GM12891 (cell line): ENCODE data around the gene DLGAP1.

Experiments used
- DNase-seq: peaks from one replicate; pipeline ENCODE4 v3.0.0; 2011; ENCODE audit warnings: low spot score; ENCODE audit not compliant: insufficient read length
- FAIRE-seq: peaks from 2 replicates; lab custom pipeline; 2011; peaks lifted over from hg19 to GRCh38; lab: Jason Lieb, UNC
- PAX5 ChIP-seq: IDR thresholded peaks from 2 replicates; pipeline ENCODE4 v1.6.1; 2011; ENCODE audit warnings: low read length, moderate library complexity, mild to moderate bottlenecking; ENCODE audit not compliant: insufficient read depth, severe bottlenecking
- POLR2A ChIP-seq: IDR thresholded peaks from 2 replicates; pipeline ENCODE4 v1.6.1; 2011; ENCODE audit warnings: low read depth, low read length, control low read depth
- POLR2AphosphoS5 ChIP-seq: IDR thresholded peaks from 2 replicates; pipeline ENCODE4 v1.6.1; 2011; ENCODE audit warnings: low read depth, low read length, control low read depth
- POU2F2 ChIP-seq: IDR thresholded peaks from 2 replicates; pipeline ENCODE4 v1.6.1; 2011; ENCODE audit warnings: low read depth, mild to moderate bottlenecking, control low read depth, low read length, moderate library complexity
- SPI1 ChIP-seq: IDR thresholded peaks from 2 replicates; pipeline ENCODE4 v1.6.1; 2011; ENCODE audit warnings: low read depth, low read length, control low read depth
- TAF1 ChIP-seq: IDR thresholded peaks from 2 replicates; pipeline ENCODE4 v1.6.1; 2011; ENCODE audit warnings: low read depth, low read length, control low read depth

Gene DLGAP1

GRCh38 chr18:3873211-3873610 lies 581.9 kb downstream of the DLGAP1 start:
- FAIRE-seq (no peak), DNase-seq (no peak)
- no peak for TF ChIP-seq POLR2A
- TF ChIP-seq TAF1, result no peak
- TF ChIP-seq SPI1, result no peak
- TF ChIP-seq PAX5, result no peak
- TF ChIP-seq POLR2AphosphoS5, result no peak
- no peak for TF ChIP-seq POU2F2

DNA sequence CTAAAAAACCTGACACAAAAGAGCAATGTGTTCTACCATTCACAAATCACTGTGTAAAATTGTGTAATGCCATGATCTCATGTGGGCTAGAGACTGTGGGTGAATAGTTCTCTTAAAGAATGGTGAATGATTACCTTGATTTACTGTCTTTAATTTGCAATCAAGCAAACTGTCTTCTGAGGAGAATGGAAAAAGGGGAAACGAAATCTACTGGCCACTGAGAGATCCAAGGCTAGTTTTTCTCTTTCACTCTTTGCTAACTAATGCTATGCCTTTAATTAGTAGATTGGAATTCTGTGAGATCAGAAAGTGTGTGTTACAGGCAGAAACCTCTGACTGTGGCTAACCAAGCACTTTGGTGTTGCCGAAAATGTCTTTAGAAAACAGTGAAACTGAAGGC lies 582.5 kb downstream of the DLGAP1 start:
- DNase-seq (no peak), FAIRE-seq (no peak)

GRCh38 chr18:3871687-3872086 lies 583.4 kb downstream of the DLGAP1 start:
- no peak for FAIRE-seq
- no peak for DNase-seq

More for the DNA sequence above, 582.5 kb downstream of the DLGAP1 start:
- TF ChIP-seq PAX5 (no peak), POLR2AphosphoS5 (no peak), TAF1 (no peak), POU2F2 (no peak), SPI1 (no peak), POLR2A (no peak)

DNA sequence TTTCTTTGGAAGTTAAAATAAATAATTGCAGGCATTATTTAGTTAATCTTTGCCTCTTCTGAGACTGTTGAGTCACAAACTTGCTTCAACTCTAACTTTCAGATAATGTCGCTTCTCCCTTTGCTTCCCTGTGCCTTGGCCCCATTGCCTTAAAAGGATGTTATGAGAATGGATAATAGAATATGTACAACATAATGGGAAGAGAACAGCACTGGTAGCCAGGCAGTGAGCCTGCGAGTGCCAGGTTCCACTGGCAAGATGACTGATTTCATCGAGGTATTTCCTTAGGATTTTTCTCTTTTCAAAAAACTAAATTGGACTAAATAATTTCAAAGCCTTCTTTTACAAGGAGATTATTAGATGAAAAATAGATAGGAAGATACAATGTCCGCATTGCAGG lies 584.2 kb downstream of the DLGAP1 start:
- no peak for FAIRE-seq
- DNase-seq, result no peak
- no peak for TF ChIP-seq POLR2A
- no peak for TF ChIP-seq TAF1
- TF ChIP-seq SPI1, result no peak
- TF ChIP-seq POLR2AphosphoS5, result no peak
- TF ChIP-seq PAX5, result no peak
- TF ChIP-seq POU2F2, result no peak

More at GRCh38 chr18:3871687-3872086, 583.4 kb downstream of the DLGAP1 start:
- no peak for TF ChIP-seq POLR2AphosphoS5
- no peak for TF ChIP-seq SPI1
- TF ChIP-seq POU2F2, result no peak
- no peak for TF ChIP-seq TAF1
- TF ChIP-seq PAX5, result no peak
- no peak for TF ChIP-seq POLR2A

DNA sequence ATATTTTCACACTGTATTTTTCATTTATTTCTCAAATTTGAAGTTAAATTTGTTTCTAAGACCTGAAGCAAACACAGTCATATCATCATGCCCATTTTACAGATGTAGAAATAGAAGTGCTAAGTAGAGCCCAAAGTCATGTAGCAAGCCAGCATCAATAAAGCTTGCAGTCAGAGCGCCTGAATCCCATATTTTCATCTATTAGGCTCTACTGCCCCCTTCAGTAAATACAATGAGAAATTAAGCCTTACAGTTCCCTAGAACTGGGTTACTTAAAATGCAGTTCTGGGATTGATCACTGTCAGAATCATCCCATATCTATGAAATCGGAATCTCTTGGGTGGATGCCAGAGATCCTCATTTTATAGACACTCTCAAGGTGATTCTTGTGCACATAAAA lies 585.3 kb downstream of the DLGAP1 start:
- DNase-seq (no peak), FAIRE-seq (no peak)
- no peak for TF ChIP-seq SPI1
- no peak for TF ChIP-seq TAF1
- no peak for TF ChIP-seq POLR2A
- TF ChIP-seq PAX5, result no peak
- no peak for TF ChIP-seq POU2F2
- TF ChIP-seq POLR2AphosphoS5, result no peak

- TF ChIP-seq SPI1, result no peak
- no peak for TF ChIP-seq POLR2AphosphoS5
- TF ChIP-seq POLR2A, result no peak
- TF ChIP-seq PAX5, result no peak
- no peak for TF ChIP-seq POU2F2
- TF ChIP-seq TAF1, result no peak
- FAIRE-seq (no peak), DNase-seq (no peak)
Observed at GRCh38 chr18:3867864-3868311, 587.2 kb downstream of the DLGAP1 start.

DNA sequence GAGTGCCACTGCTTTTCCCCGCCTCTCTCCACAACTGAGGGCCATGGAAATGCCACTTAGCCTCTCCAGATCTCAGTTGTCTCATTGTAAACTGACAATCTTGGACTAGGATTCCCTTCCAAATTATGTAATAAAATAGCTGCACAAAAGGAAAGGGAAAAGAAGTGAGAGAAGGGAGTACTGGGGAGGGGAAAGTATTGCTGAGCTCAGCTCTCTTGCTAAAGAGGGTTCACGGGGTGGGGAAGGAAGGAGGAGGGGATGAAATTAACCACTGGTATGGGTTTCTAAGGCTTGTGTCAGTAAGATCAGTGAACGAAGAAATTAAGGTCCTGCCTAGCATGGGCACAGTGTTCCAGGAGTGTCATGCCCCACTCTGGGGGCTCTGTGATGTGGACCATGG lies 587.9 kb downstream of the DLGAP1 start:
- FAIRE-seq (no peak), DNase-seq (no peak)
- TF ChIP-seq TAF1 (no peak), POLR2A (no peak), PAX5 (no peak)

DNA sequence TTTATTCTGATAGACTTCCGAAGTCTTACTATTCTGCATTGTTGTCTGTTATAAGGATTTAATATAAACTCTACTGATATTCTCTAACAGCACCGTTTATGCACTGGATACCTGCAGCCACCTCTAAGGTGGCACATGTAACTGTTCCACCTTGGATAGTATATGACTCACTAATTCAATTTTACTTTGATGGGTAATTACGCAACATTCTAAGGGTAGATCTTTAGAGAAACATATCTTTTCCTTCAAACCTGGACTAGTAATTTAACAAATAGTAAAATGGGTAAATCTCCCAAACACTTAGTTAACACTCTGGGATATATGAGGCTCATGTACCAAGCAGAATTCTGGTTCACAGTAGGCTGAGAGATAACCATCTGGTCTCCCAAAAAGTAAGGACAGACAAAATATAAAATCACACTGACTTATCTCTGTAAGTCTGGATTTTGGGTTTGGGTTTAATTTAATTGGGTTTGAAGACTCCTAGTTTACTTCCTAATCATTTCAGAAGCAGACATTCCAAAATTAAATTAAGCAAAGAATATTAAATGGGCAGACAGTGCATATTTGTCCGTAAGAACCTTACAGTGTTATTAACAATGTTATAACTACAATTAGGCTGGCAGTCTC lies 590.3 kb downstream of the DLGAP1 start:
- no peak for FAIRE-seq
- TF ChIP-seq POU2F2, result no peak
- TF ChIP-seq SPI1, result no peak
- no peak for TF ChIP-seq POLR2A
- TF ChIP-seq TAF1, result no peak
- TF ChIP-seq POLR2AphosphoS5, result no peak
- TF ChIP-seq PAX5, result no peak
- DNase-seq, result no peak

GRCh38 chr18:3863593-3863992 lies 591.5 kb downstream of the DLGAP1 start:
- DNase-seq (no peak), FAIRE-seq (no peak)
- TF ChIP-seq PAX5, result no peak
- no peak for TF ChIP-seq SPI1
- no peak for TF ChIP-seq POU2F2
- TF ChIP-seq POLR2AphosphoS5, result no peak
- no peak for TF ChIP-seq POLR2A
- no peak for TF ChIP-seq TAF1

DNA sequence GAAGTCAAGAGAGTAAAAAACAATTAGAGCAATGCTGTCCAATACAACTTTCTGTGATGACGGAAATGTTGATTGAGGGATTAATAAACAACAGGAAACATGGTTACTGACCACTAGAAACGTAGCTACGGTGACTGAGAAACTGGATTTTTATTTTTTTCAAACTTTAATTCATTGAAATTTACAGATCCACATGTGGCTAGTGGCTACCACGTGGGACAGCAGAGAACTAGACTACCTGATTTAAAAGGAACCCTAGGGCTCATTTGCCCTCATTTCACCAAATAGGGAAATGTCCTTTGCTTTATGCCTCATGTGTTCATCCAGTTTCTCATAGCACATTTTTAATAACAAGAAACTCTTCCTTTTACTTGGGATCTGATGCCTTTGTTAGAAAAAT lies 592.1 kb downstream of the DLGAP1 start:
- DNase-seq (no peak), FAIRE-seq (no peak)
- TF ChIP-seq POLR2A (no peak), PAX5 (no peak), POU2F2 (no peak), POLR2AphosphoS5 (no peak), SPI1 (no peak), TAF1 (no peak)

GRCh38 chr18:3861495-3861894 lies 593.6 kb downstream of the DLGAP1 start:
- FAIRE-seq (no peak), DNase-seq (no peak)
- TF ChIP-seq POU2F2 (no peak), POLR2AphosphoS5 (no peak), PAX5 (no peak), POLR2A (no peak), TAF1 (no peak), SPI1 (no peak)
